Inflammatory macrophage treated with lipopolysaccharide for 4 hours (primary cell): ENCODE results near the gene SH3RF3.

Experiments
- DNase-seq: peaks from one replicate; pipeline ENCODE4 v3.0.0-alpha.2; 2020

Gene SH3RF3

GRCh38 chr2:109385506-109385905 lies 256.5 kb downstream of the SH3RF3 start:
- no peak for DNase-seq

DNA sequence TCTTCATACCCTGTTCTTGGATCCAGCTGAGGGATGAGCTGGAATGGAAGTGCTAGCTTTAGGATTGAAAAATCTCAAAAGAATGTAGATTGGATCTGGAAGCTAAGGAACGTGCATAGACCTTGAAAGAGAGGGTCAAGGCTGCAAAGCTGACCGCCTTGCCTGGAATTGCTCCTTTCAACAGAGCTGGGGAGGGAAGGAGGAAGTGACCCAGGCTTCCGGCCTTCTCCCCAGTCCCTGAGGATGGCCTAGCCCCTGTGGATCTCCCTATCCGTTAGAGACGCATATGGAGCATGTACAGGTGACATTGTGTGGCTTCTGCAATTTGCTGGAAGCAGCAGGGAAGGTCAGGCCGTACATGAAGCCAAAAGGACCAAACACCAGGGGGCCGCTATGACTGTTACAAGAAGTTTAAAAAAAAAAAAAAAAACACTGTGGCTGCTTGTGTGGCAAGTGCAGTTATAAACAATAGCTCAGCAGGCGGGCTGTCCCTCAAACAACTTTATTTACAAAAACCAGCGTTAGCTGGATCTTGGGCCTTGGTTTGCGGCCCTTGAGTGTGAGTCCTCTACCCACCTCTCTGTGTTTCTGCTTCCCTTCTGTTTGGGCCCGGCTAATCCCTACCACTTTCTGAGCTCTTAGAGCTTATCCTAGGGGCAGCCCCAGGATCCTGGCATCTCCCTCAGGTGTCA lies 257.1 kb downstream of the SH3RF3 start:
- DNase-seq = no peak

GRCh38 chr2:109387221-109387735 lies 258.3 kb downstream of the SH3RF3 start:
- no peak for DNase-seq

DNA sequence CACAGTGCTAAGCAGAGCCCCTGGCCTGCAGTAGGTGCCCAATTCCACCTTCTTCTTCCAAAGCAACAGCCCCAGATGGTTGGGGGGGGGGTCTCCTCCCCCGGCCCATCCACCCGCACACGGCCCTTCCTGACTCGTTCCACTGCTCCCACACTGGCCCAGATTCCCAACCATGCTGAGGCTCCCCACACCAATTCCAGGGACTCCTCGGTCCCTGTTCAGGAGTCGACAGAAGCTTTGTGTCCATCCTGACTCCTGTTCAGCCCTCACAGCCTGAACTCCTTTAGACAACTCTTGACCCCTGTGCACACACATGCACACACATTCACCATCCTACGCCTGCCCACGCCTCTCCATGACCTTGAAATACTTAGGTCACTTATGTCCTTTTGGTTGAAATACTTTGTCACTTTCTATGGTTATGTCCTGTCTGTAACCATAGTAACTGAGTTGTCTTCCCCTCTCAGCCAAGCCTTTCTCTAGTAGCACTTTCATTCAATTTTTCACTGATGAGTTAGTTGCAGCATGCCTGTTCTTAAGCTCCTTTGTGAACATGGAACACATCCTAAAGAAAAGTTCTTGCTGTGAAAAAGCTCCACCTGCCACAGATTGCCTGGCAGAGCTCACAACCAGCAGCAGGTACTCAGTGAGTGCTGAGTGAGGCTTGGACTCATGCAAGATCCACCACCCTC lies 258.9 kb downstream of the SH3RF3 start:
- no peak for DNase-seq

GRCh38 chr2:109391243-109391642 lies 262.2 kb downstream of the SH3RF3 start:
- DNase-seq = no peak

- DNase-seq = no peak
These were observed 263.1 kb downstream of the SH3RF3 start for GRCh38 chr2:109392140-109392539.

DNA sequence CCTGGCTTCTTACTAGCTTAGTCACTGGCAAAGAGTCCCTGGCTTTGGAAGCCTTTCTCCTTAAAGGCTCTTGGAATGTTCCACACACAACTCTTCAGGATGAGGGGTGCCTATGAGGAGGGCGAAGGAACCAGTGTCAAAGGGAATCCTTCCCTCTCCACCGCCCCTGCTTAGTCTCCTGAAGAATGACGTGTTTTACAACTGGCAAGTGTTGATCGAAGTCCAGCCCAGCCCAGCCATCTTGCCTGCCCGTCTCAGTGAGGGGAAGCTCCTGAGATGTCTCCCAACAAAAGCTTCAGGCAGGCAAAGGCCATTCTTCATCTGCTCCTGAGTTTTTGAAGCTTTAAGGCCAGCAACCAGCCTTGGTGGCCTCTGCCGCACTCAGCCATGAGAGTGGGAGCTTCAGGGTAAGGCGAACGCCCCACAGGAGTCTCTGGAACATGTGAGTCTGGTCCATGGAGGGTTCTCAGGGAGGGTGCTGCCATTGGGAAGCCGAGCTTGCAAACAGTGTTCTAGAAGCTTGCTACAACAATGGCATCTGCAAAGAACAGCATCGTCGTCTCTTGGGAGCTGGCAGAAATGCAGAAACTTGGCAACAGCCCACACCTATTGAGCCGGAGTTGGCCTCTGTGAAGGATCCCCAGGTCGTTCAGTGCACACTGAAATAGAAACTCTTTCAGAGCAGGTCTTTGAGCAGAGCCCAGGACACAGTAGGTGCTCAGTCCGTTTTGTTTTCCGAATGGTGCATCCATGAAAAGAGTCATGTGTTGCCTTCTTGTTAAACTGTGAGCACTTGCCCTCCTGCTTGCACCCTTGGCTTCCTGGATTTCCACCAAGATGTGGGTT lies 264.0 kb downstream of the SH3RF3 start:
- no peak for DNase-seq

DNA sequence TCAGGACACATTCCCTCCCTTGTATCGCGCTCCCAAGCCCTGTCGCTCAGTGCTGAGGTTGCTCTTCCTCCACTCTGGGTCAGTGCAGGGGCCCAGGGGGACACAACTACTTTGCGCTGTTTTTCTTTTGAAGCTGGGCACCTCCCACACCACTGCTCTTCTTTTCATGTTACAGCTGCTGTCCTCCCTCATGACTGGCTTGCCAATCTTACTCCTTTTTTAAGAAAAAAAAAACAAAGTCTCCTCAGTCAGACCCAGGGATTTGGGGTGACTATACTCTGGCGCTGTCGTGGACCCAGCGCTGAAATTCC lies 264.6 kb downstream of the SH3RF3 start:
- DNase-seq = no peak

DNA sequence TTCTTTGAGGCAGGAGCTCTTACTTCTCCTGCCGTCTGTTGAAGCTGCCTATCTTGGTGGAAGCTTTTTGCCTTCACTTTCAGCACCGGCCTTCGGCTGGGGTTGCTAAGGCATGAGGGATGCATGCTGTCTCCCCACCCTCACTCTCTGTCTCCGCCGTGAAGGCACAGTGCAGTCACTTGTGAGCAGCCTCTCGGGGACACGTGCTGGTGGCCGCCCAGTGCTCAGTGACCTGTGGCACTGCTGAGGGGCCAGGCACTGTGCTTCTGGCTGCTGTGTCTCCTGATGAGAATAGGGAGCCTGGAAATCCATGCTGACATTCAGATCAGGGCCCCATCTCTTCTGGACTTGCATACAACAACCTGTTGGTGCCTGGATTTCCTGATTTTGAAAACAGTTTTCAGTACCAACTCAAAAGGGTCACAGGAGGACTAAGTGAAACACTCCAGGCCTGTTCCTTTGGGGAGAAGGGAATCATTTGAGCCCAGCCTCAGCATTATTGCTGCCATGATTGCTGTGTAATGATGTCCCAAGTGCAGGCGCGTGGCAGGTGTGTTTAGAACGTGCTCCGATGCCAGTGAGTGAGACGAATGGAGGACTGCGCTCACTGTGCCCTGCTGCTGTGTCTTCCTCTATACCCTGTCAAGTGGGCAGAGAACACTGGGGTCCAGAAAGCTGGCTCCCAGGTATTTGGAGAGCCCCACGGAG lies 266.6 kb downstream of the SH3RF3 start:
- no peak for DNase-seq

DNA sequence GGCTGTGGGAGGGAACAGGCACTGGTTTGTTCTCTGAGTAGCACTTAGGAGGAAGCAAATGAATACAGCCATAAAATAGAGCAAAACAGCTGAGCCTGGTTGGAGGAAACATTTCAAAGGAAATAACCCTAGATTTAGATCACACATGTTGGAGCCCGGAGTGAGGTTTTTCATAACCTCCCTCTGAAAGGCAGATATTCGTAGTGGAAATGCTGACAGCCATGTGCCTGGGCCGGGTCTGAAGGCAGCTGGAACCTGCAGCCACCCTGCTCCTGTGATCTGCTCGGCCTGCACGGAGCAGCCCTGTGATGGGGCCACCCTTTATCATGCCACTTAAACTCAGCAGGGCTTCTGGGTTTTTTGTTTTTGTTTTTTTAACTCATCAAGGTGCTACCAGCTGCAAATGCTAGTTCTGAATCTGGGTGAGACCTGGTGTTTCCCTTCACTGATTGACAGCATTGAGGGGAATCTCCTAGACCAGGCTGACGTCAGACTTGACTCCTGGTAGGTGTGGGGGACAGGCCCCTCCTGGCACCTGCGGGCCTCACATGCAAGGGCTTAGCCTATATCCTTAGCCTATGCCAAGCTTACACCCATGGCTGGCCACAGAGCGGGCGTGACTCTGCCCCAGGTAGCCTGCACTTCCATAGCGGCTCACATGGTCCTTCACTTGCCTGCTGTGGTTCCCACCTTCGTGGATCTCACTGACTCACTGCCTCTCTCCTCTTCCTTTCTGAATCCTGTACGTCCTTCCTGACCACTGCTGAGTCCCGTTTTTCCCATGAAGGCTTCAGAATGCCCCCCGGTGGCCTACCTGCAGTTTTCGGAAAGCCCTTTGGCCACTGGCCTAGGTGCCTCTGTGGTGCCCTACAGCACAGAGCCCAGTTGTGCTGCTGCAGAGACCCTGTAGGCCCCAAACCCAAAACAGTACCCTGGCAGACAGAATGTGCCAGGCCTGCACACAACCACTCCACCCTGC lies 267.5 kb downstream of the SH3RF3 start:
- no peak for DNase-seq

GRCh38 chr2:109397893-109398292 lies 268.9 kb downstream of the SH3RF3 start:
- no peak for DNase-seq

DNA sequence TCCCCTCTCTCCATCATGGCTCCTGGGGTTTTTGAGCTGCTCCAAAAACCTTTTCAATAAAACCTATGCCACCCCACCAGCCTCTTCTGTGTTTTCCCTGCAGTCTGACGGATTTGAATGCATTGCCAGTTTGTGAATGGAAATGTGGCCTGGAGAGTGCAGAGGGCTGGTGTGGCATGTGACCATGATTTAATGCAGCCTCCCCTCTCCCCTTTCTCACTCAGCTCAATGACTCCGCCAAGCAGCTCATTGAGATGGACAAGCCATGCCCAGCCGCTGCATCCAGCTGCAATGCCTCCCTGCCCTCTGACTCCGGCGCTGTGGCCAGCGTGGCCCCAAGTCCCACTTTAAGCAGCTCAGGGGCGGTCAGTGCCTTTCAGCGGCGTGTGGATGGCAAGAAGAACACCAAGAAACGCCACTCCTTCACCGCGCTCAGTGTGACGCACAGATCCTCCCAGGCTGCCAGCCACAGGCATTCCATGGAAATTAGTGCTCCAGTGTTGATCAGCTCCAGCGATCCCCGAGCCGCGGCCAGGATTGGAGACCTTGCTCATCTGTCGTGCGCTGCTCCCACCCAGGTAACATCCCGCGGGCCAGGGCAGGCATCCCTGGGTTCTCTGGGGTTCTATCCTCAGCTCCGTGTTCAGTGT lies 269.5 kb downstream of the SH3RF3 start:
- DNase-seq = no peak

GRCh38 chr2:109399066-109399465 lies 270.1 kb downstream of the SH3RF3 start:
- DNase-seq = no peak

- DNase-seq = no peak
These were observed 271.1 kb downstream of the SH3RF3 start for GRCh38 chr2:109400102-109400501.

- no peak for DNase-seq
These were observed 272.4 kb downstream of the SH3RF3 start for GRCh38 chr2:109401370-109401769.

DNA sequence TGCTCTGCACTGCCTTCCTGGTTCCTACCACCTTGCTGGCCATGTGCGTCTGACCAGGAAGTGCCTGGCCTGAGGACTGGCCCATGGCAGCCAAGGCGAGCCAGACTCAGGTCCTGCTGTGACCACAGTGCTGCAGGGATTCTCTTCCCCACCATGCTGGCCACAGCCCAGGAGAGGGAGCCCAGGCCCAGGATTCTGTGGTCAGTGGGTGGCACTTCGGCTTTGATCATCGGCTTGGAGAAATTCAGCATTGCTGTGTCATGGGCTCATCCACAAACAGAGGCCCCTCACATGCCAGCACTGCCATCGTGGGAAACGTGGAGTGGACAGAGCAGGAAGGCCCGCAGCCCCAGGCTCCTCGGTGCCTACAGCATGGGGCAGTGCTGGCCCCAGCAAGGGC lies 273.2 kb downstream of the SH3RF3 start:
- DNase-seq = no peak

GRCh38 chr2:109402980-109403840 lies 274.2 kb downstream of the SH3RF3 start:
- DNase-seq = no peak

- no peak for DNase-seq
These were observed 274.8 kb downstream of the SH3RF3 start for GRCh38 chr2:109403841-109404201.

DNA sequence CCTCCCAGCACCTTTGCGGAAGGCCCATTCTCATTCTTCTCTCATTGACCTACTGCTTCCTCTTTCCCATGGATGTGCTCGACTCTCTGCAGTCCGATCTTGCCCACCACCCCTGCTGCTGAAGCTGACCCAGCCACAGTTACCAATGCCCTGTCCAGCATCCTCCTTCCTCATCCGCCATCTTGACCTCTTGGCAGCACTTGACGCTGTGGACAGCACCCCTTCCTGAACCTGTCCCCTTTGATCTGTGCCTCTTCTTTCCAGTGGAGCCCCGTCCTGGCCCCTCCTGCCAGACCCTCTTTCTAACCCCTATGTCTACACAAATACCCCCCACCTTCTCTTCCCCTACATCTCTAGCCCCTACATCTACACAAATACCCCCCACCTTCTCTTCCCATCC lies 275.7 kb downstream of the SH3RF3 start:
- DNase-seq = no peak

DNA sequence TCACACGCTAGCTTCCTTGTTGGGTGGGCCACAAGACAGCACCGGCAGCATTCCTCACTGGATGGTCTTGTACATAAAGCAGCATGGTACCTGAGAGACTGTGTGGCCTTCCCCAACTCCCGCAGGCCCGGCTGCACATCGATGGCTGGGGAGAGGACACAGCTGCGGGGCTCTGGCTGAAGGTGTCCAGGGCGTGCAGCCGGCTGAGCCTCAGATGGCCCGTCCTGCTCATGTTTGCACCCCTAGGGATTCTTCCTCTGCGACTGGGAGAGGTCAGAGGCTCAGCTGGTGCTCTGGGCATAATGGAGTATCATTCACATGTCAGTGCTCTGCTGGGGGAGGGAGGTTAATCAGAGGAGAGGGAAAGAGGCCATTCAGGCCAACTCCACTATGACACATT lies 276.9 kb downstream of the SH3RF3 start:
- no peak for DNase-seq
